Renal cortex interstitium (tissue), 11 donors: ENCODE data around the gene THAP4. TPM values are rescaled to one million over a fixed set of nuclear protein-coding genes. Genes with fewer than 3 reads are reported as not detected.

Experiments used
- DNase-seq, 11 donors: peaks; one replicate each; pipeline ENCODE4 v3.0.0-alpha.2; 2013; ENCODE audit warnings: low read depth in 9 of 11, low spot score in 4 of 11; ENCODE audit errors: extremely low read depth in 1 of 11
- polyA plus RNA-seq, 3 donors: library from polyadenylated mRNA; unstranded; fragments of 120-200 nt; gene quantifications; one replicate each; pipeline ENCODE4 v1.2.1, GENCODE V29; 2013; ENCODE audit not compliant: insufficient read length in 3 of 3

THAP4 gene
- polyA plus RNA-seq, 3 donors: 53.5 to 65.8 (median 59.3) TPM

DNA sequence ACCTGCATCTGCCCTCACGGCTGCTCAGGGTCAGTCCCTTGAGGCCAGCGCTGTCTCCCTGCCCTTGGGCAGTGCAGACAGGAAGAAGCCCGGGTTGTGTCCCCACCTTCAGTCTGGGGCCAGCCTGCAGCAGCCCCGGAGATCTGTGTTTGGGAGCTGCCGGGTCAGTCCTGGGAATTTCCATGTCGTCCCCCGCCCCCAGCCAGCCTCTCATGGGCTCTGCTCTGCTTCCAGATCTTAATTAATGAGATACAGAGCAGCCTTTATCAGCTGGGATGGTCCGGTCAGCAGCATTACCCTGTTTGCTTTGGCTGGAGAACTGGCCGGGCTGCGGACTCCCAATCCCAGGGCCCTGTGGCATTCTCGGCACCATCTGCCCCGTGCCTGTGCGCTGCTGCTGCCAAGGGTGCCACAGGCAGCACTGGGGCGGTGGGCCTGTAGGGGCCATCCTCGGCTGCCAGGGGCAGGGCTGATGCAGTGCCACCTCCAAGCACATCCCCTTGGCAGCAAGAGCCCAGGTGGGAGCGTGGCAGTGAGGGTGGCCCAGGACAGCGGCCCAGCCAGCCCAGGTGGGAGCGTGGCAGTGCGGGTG lies 76.0 kb downstream of the THAP4 start:
- no peak for DNase-seq

DNA sequence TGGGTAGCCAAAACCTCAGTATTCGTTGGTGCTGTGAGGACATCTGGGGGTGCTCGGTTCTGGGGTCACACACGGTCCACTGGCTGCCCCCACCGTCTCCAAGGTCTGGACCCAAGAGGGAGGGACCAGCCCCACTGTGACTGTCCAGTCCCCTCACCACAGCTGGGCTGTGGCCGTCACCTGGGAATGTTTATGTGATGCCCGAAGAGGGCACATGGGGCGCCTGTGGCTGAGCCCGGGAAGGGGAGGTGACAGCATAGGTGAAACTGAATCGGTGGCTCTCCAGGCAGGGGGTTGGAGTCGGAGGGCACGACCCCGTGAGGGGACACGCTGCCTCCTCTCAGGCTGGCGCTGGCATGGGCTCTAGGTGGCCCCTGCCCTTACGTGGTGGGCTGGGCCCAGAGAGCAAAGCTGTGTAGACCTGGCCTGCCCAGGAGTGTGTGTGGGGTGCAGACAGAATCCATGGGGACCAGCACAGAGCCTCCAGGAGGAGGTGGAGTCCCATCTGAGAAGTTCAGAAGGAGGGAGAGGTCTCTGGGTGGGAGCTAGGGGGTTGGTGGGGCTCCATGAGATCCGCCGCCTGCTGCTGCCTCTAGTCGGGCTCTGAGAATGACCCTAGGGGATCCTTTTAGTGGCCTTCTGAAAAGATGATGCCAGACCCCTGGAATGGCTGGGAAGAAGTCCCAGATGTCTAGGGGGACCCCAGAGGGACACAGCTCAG lies 76.6 kb downstream of the THAP4 start:
- DNase-seq: no peak

DNA sequence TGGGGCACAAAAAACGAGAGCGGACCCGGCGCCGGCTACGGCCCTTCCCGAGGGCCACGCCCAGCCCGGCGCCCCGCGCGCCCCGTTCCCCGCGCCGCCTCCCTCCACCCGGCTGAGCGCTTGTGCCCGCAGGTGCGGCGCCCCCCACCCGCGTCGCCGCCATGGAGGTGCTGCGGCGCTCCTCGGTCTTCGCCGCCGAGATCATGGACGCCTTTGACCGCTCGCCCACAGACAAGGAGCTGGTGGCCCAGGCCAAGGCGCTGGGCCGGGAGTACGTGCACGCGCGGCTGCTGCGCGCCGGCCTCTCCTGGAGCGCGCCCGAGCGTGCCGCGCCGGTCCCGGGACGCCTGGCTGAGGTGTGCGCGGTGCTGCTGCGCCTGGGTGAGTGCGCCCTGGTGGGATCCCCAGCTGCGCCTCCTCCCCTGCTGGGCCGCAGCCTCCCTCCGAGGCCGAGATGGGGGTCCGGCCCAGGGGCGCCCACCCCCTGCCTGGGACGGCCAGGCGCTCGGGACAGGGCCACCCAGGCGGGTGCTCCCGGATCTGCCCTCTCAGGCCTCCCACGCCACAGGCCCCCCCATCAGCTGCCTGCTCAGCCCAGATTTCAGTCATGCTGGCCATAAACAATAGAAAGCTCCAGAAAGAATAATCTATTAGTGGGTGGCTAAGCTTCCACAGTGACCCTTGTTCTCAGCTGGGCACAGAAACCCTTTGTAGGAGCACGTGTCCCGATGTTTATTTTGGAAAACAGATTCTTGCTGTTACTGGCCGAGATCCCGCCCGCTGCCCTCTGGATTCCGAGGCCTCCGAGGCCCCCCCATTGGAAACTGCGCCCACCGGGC lies 77.4 kb downstream of the THAP4 start:
- DNase-seq: no peak

- peak in 1 of 11 donors; percentile 52 for DNase-seq
These were observed 78.2 kb downstream of the THAP4 start, which contains the start of gene BOK for GRCh38 chr2:241558532-241559322. TSS of gene BOK (plus strand) at chr2:241558745. CDS start at chr2:241559484, 739 bp downstream.

- no peak for DNase-seq
These were observed 80.2 kb downstream of the THAP4 start for GRCh38 chr2:241556746-241557145.

DNA sequence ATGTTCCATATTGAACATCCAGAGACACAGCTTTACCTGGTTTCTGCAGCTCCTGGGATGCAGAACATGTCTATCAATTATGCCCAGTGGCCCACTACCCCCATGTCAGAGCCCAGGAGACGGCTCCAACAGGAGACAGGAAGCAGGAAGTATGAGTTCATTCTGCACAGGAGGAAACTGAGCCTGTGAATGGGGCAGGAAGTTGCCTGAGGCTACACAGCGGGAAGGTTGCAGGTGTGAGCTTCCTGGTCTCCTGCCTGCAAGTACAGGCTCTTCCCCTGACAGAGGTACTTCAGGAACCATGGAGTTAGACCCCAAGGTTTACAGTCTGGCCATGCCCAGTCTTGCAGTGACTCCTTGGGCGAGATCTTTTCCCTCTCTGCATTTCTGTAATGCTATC lies 81.2 kb downstream of the THAP4 start:
- DNase-seq: no peak

- no peak for DNase-seq
These were observed 82.2 kb downstream of the THAP4 start for GRCh38 chr2:241554610-241555322.

DNA sequence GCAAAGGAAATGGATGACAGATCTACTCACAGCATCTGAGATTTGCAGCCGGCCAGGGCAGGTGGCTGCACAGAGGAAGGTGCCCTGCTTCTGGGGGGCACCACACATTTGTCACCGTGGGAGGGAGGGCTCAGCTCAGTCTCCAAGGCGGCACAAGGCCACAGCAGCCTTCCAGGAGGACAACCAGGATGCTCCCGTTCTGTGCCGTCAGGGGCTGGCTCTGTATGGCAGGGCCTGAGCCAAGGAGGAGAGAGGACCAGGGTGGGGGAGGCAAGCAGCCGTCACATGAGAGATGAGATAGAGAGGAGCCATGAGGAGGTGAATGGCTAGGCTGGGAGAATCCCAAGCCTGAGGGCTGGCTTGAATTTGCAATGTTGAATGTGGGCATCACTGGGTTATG lies 83.0 kb downstream of the THAP4 start:
- DNase-seq: no peak

GRCh38 chr2:241553512-241553830 lies 83.5 kb downstream of the THAP4 start:
- DNase-seq: no peak

DNA sequence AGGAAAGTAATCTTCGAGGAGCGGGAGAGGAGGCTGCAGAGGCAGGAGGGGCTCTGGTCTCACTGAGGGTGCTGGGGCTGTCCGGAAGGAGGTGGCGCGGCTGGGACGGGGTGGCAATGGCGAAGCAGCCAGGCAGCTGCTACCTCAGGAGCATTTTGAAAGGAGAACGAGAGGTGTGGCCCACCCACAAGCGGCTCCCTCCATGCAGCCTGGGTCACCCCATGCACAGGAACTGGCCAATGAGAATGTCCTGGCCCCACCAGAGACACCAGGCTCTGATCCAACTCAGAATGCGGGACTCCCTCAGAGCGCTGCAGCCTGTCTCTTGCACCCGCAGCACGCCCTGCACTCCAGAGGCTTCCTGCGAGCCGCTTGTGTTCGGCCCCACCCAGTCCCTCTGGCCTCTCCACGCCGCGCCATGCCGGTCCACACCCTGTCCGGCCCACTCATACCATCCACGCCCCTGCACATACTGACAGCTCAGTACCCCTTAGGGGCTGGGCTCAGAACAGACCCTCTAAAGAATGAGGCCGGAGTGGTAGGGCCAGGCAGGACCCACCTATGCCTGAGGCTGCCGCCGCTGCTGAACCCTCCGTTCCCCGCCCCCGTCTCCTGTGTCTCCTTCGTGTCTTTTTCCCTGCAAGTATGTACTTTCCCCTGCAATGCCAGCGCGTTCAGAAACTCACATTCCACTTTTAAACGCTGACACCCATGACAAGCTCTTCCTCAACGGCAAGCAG lies 84.8 kb downstream of the THAP4 start:
- no peak for DNase-seq

- no peak for DNase-seq
These were observed 85.4 kb downstream of the THAP4 start for GRCh38 chr2:241551599-241551997.

DNA sequence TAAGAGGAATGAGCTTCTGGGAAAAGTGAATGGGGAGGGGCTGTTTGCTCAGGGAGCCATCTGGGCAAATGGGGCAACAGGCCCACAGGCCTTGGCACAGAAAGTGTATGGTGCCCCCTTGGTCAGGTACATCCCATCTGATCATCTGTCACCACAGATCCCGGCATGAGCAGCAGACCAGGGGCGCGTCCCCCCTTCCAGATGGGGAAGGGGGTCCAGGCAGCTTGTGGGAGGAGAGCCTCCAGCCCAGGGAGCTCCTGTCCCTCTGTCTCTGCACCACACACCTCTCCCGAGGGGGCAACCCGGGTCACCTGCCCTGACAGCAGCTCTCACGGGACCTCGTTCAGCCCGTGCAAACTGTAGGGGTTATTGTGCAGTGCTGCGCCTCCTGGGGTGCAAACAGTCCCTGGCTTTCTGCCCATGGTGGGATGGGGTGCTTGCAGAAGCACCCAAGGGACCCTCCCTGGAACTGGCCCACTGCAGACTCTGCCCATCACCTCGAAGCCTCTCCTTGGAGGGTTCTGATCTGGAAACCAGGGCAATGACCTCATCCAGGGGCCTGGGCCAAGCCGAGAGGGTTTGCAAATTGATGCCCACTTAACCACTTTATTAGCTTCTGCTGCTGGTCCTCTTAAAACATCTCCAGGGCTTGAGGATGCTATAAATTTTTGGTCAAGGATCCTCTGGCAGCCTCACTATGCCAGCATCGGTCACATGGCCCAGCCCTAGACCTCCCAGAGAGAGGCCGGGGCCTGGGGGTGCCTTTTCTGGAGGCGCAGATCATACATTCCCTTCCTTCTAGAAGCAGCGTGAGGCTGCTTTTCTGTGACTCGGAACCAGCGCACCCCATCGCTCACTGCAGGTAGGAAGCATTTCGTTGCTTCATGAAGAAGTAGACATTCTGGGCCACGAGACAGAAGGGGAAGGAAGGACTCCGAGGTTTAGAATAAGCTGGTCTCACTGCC lies 86.1 kb downstream of the THAP4 start:
- no peak for DNase-seq

GRCh38 chr2:241548451-241548835 lies 88.5 kb downstream of the THAP4 start:
- DNase-seq: no peak

DNA sequence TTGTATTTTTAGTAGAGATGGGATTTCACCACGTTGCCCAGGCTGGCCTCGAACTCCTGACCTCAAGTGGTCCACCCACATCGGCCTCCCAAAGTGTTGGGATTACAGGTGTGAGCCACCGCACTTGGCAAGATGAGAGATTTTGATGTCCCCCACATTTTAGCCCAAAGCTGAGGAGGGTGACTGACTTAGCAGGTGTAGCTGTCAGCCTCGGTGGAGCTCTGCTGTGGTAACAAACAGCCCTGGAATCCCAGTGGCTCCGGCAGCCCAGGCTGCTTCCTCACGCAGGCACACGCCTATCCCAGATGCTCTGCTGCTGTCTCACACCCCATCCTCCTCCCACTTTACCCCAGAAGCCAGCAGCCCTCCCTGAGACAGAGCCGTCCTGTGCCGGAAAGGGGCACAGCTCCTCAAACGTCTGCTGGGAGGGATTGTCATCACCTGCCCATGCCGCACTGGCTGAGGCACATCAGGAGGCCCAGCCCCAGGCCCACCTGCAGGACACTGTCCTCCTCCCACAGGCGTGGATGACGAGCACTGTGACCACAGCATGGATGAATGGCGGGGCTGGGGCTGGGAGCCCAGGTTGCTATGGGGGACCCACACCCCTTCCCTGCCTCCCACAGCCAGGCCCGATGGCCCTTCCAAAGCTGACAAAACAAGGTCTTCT lies 89.0 kb downstream of the THAP4 start:
- DNase-seq: no peak

GRCh38 chr2:241546771-241547498 lies 90.0 kb downstream of the THAP4 start:
- DNase-seq: peak in 1 of 11 donors; percentile 65
